Gastroesophageal sphincter (tissue), 4 donors: ENCODE measurements around the gene RAB1B. TPM values are rescaled to one million over a fixed set of nuclear protein-coding genes. Genes with fewer than 3 reads are reported as not detected.

ENCODE experiments used
- ATAC-seq: fragments of 150-250 bp; one replicate; pipeline ENCODE4 v1.9.1; 2016; ENCODE audit warnings: mild to moderate bottlenecking, moderate library complexity
- H3K27ac ChIP-seq, 4 donors: fragments of 200-600 bp; sonication (generic) in 3 of 4; 1 replicate in 3 of 4; 2 replicates in 1 of 4; pipeline ENCODE4 v1.5.1; 2016 to 2019
- H3K27me3 ChIP-seq: fragments of 200-600 bp; sonication (generic); one replicate; pipeline ENCODE4 v1.5.1; 2019
- H3K36me3 ChIP-seq, 2 donors: fragments of 200-600 bp; sonication (generic); one replicate each; pipeline ENCODE4 v1.5.1; 2019; ENCODE audit warnings: control low read depth in 1 of 2
- H3K4me1 ChIP-seq, 3 donors: fragments of 200-600 bp; sonication (generic); 1 replicate in 2 of 3; 2 replicates in 1 of 3; pipeline ENCODE4 v1.5.1; 2016 to 2019; ENCODE audit warnings: control low read depth in 2 of 3
- H3K4me3 ChIP-seq, 2 donors: fragments of 200-600 bp; sonication (generic); one replicate each; pipeline ENCODE4 v1.5.1; 2019; ENCODE audit warnings: mild to moderate bottlenecking in 1 of 2, moderate library complexity in 1 of 2
- H3K9me3 ChIP-seq, 3 donors: fragments of 200-600 bp; sonication (generic); one replicate each; pipeline ENCODE4 v1.5.1; 2017 to 2019; ENCODE audit warnings: control low read depth in 2 of 3
- CTCF ChIP-seq, 4 experiments: fragments of 200-600 bp in 2 of 4; fragments of 450-650 bp in 2 of 4; sonication (generic) in 1 of 4; IDR thresholded peaks; one replicate each; pipeline ENCODE4 v1.5.1; 2017 to 2019; ENCODE audit warnings: antibody characterized with exemption in 4 of 4, mild to moderate bottlenecking in 2 of 4, moderate library complexity in 2 of 4
- EP300 ChIP-seq: sonication (generic); formaldehyde crosslinking; IDR thresholded peaks from one replicate; pipeline ENCODE4 v1.6.1; 2017; ENCODE audit warnings: antibody characterized with exemption, mild to moderate bottlenecking
- POLR2A ChIP-seq, 2 donors: fragments of 450-650 bp; IDR thresholded peaks; one replicate each; pipeline ENCODE4 v1.6.1; 2017; ENCODE audit warnings: antibody characterized with exemption in 2 of 2, mild to moderate bottlenecking in 2 of 2, moderate library complexity in 1 of 2
- POLR2AphosphoS5 ChIP-seq: sonication (generic); formaldehyde crosslinking; IDR thresholded peaks from one replicate; pipeline ENCODE4 v1.6.1; 2017; ENCODE audit warnings: antibody characterized with exemption
- WGBS, 2 donors: methylation state at CpG; one replicate each; pipeline ENCODE4 v1.1.5; 2018; ENCODE audit warnings: low coverage in 1 of 2; 5-methylcytosine and 5-hydroxymethylcytosine counted together
- total RNA-seq, 4 donors: library from RNA; depleted of rRNA; stranded (reverse); fragments of >200 nt; gene quantifications; one replicate each; pipeline ENCODE4 v1.1.0, GENCODE V29; 2016

RAB1B gene
- total RNA-seq, 4 donors from 2014 or later = 99.3 to 162 (median 115) TPM

- H3K27ac ChIP-seq = no peak overlapping the region
- H3K36me3 ChIP-seq = peaks cover 0 to 84% of the 10 kb centered on the region in 2 donors
- WGBS, 2 donors = 76 to 82% methylated on average over 7 of the region's 7 CpGs
- H3K4me3 ChIP-seq = no peak overlapping the region
- no peak for ATAC-seq
- no peaks in the 10 kb centered on the region for H3K4me1 ChIP-seq
- no peaks in the 10 kb centered on the region for H3K9me3 ChIP-seq
- no peak for TF ChIP-seq POLR2AphosphoS5
- TF ChIP-seq CTCF (IDR thresholded peaks at IDR 0.05) = no peak
- TF ChIP-seq EP300 = no peak
- no peak for TF ChIP-seq POLR2A (IDR thresholded peaks at IDR 0.05)
- H3K27me3 ChIP-seq = no peaks in the 10 kb centered on the region
Measured at GRCh38 chr11:66231561-66231960, 36.9 kb upstream of the RAB1B start.

GRCh38 chr11:66232769-66233168 is 35.7 kb upstream of the RAB1B start:
- no CpG with 5 or more reads among the region's 11 CpGs for WGBS, 2 donors
- H3K9me3 ChIP-seq = no peaks in the 10 kb centered on the region
- no peaks in the 10 kb centered on the region for H3K4me1 ChIP-seq
- no peak for ATAC-seq
- TF ChIP-seq POLR2A (IDR thresholded peaks at IDR 0.05) = no peak
- TF ChIP-seq POLR2AphosphoS5 = no peak
- TF ChIP-seq CTCF (IDR thresholded peaks at IDR 0.05) = no peak
- no peak for TF ChIP-seq EP300
- H3K4me3 ChIP-seq = no peak overlapping the region
- H3K27me3 ChIP-seq = no peaks in the 10 kb centered on the region
- peaks cover 0 to 90% of the 10 kb centered on the region in 2 donors for H3K36me3 ChIP-seq
- no peak overlapping the region for H3K27ac ChIP-seq

- ATAC-seq = no peak
- Histone ChIP-seq H3K27ac (no peak overlapping the region), H3K36me3 (peaks cover 0 to 90% of the 10 kb centered on the region in 2 donors), H3K9me3 (no peaks in the 10 kb centered on the region), H3K27me3 (no peaks in the 10 kb centered on the region), H3K4me3 (no peak overlapping the region), H3K4me1 (no peaks in the 10 kb centered on the region)
- 84 to 92% methylated on average over 5 of the region's 5 CpGs for WGBS, 2 donors
- TF ChIP-seq EP300 (no peak), CTCF (IDR thresholded peaks at IDR 0.05) (no peak), POLR2AphosphoS5 (no peak), POLR2A (IDR thresholded peaks at IDR 0.05) (no peak)
Measured at GRCh38 chr11:66233301-66233700, 35.1 kb upstream of the RAB1B start.

GRCh38 chr11:66235141-66235540 is 33.3 kb upstream of the RAB1B start:
- H3K36me3 ChIP-seq = peaks cover 0 to 100% of the 10 kb centered on the region in 2 donors
- no peaks in the 10 kb centered on the region for H3K9me3 ChIP-seq
- H3K4me1 ChIP-seq = no peaks in the 10 kb centered on the region
- no peak overlapping the region for H3K4me3 ChIP-seq
- no peaks in the 10 kb centered on the region for H3K27me3 ChIP-seq
- no peak for ATAC-seq
- no peak for TF ChIP-seq POLR2AphosphoS5
- no peak for TF ChIP-seq EP300
- no peak for TF ChIP-seq POLR2A (IDR thresholded peaks at IDR 0.05)
- no peak for TF ChIP-seq CTCF (IDR thresholded peaks at IDR 0.05)
- H3K27ac ChIP-seq = no peak overlapping the region
- WGBS, 2 donors = 49 to 88% methylated on average over 3 of the region's 11 CpGs

GRCh38 chr11:66237867-66238266 is 30.6 kb upstream of the RAB1B start:
- WGBS, 2 donors = 83 to 87% methylated on average over 5 to 6 of the region's 6 CpGs
- no peaks in the 10 kb centered on the region for H3K4me1 ChIP-seq
- TF ChIP-seq POLR2AphosphoS5 (no peak), CTCF (IDR thresholded peaks at IDR 0.05) (no peak)
- H3K27ac ChIP-seq = no peak overlapping the region
- no peak for ATAC-seq
- peaks cover 0 to 100% of the 10 kb centered on the region in 2 donors for H3K36me3 ChIP-seq
- H3K4me3 ChIP-seq = no peak overlapping the region
- H3K9me3 ChIP-seq = no peaks in the 10 kb centered on the region
- no peaks in the 10 kb centered on the region for H3K27me3 ChIP-seq
